GM23248 (cell line): ENCODE results near the gene CHRD. TPM values are rescaled to one million over a fixed set of nuclear protein-coding genes. Genes with fewer than 3 reads are reported as not detected.
A peak's percentile ranks its signal among the peaks of the same experiment; 100 is the strongest.

Source experiments
- DNase-seq: peaks from one replicate; pipeline ENCODE4 v3.0.0-alpha.2; 2015
- H2AFZ ChIP-seq: fragments of 200-600 bp; sonication (generic); 2 replicates; pipeline ENCODE4 v1.6.1; 2016; ENCODE audit warnings: antibody characterized with exemption
- H3F3A ChIP-seq: fragments of 200-600 bp; sonication (generic); 2 replicates; pipeline ENCODE4 v1.6.1; 2016; ENCODE audit warnings: mild to moderate bottlenecking, antibody characterized with exemption, mixed run types; ENCODE audit not compliant: insufficient read depth
- H3K27ac ChIP-seq: fragments of 200-600 bp; sonication (generic); 2 replicates; pipeline ENCODE4 v1.5.1; 2016; ENCODE audit warnings: mild to moderate bottlenecking
- H3K27me3 ChIP-seq: fragments of 200-600 bp; sonication (generic); replicated peaks from 2 replicates; pipeline ENCODE4 v1.6.1; 2016; ENCODE audit warnings: mild to moderate bottlenecking; ENCODE audit not compliant: insufficient read depth
- H3K36me3 ChIP-seq: fragments of 200-600 bp; sonication (generic); 2 replicates; pipeline ENCODE4 v1.6.1; 2016; ENCODE audit warnings: low read depth, mild to moderate bottlenecking
- H3K4me1 ChIP-seq: fragments of 200-600 bp; sonication (generic); 2 replicates; pipeline ENCODE4 v1.6.1; 2016; ENCODE audit warnings: mild to moderate bottlenecking; ENCODE audit not compliant: insufficient read depth
- H3K4me2 ChIP-seq: fragments of 200-600 bp; sonication (generic); one replicate; pipeline ENCODE4 v1.6.1; 2016; ENCODE audit warnings: mild to moderate bottlenecking; ENCODE audit not compliant: unreplicated experiment
- H3K4me3 ChIP-seq: fragments of 200-600 bp; sonication (generic); 2 replicates; pipeline ENCODE4 v1.5.1; 2016; ENCODE audit warnings: mild to moderate bottlenecking
- H3K79me2 ChIP-seq: fragments of 200-600 bp; sonication (generic); 2 replicates; pipeline ENCODE4 v1.6.1; 2016; ENCODE audit warnings: mild to moderate bottlenecking; ENCODE audit not compliant: insufficient read depth
- H3K9ac ChIP-seq: fragments of 200-600 bp; sonication (generic); 2 replicates; pipeline ENCODE4 v1.6.1; 2016; ENCODE audit warnings: mild to moderate bottlenecking
- H3K9me2 ChIP-seq: fragments of 200-600 bp; sonication (generic); 2 replicates; pipeline ENCODE4 v1.6.1; 2016; ENCODE audit warnings: mixed run types, mild to moderate bottlenecking, moderate library complexity; ENCODE audit not compliant: insufficient read depth
- H3K9me3 ChIP-seq: fragments of 200-600 bp; sonication (generic); one replicate; pipeline ENCODE4 v1.6.1; 2017; ENCODE audit warnings: low read depth
- H4K20me1 ChIP-seq: fragments of 200-600 bp; sonication (generic); 2 replicates; pipeline ENCODE4 v1.6.0; 2016; ENCODE audit not compliant: insufficient read depth
- EZH2 ChIP-seq: fragments of 200-600 bp; sonication (generic); IDR thresholded peaks from 2 replicates; pipeline ENCODE4 v1.6.1; 2018; ENCODE audit warnings: antibody characterized with exemption, mild to moderate bottlenecking; ENCODE audit not compliant: insufficient read depth, poor library complexity, severe bottlenecking
- EZH2phosphoT487 ChIP-seq: fragments of 200-600 bp; sonication (generic); IDR thresholded peaks from 2 replicates; pipeline ENCODE4 v1.6.1; 2018; ENCODE audit warnings: antibody characterized with exemption, moderate library complexity, mild to moderate bottlenecking, low read depth; ENCODE audit not compliant: insufficient read depth
- WGBS, 2 experiments: methylation state at CpG; one replicate each; pipeline ENCODE4 v1.1.6; 2015 to 2017; ENCODE audit warnings: low lambda C conversion rate in 2 of 2, low coverage in 1 of 2; ENCODE audit errors: missing lambda C conversion rate in 2 of 2; 5-methylcytosine and 5-hydroxymethylcytosine counted together
- in situ Hi-C: fragments of 300-500 bp; cut with MboI; formaldehyde crosslinking; loops from 2 replicates; pipeline ENCODE4 v1.15.0; 2020
- polyA plus RNA-seq: library from polyadenylated mRNA; unstranded; fragments of >200 nt; fragmentation: Nextera tagmentation; extraction: Ambion mirVana; gene quantifications from 2 replicates; pipeline ENCODE4 v1.2.1, GENCODE V29; 2016
- total RNA-seq: library from RNA; depleted of rRNA; stranded (reverse); fragments of >200 nt; shearing (Covaris generic); gene quantifications from 2 replicates; pipeline ENCODE4 v1.2.3, GENCODE V29; 2014

Gene CHRD
- total and polyA plus RNA-seq, 2 experiments from 2014 or later, result 0.15 to 0.22 TPM

DNA sequence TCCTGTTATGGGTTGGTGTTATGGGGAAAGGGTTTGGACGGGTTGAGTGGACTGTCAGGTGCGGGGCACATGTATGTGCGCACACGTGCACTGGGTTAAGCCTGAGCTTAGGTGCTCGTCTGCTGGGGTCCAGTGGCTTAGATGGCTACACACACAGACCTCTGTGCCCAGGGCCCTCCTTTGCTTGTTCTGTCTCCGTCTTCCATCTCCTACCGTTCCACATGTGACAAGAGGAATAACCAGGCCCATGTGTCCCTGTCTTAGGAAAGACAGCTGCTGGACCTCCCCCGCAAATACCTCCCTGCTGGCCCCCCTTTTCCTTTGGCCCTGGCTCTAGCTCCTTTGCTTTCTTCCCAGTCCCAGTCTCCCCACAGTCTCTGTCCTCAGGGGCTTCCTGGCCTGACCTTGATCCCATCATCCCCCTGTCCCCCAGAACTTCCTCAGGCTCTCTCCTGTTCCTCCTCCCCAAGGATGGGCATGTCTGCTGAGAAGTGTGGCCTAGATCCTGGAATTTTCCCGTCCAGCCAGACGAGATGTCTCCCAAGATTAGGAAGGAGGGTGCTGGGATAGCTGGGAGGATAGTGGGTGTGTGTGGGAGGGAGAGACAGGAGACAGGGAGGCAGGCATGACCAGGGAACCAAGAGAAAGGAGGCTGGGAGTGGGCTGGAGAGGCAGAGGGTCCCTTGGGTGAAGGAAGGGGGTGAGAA lies 1.1 kb upstream of the CHRD start:
- Histone ChIP-seq H3K36me3 (no peaks in the 10 kb centered on the region), H3K4me3 (no peak overlapping the region), H3F3A (no peaks in the 10 kb centered on the region; the same call in 1 of the 2 replicates), H2AFZ (no peak overlapping the region), H3K4me2 (no peak overlapping the region), H3K79me2 (no peaks in the 10 kb centered on the region), H3K9ac (no peak overlapping the region), H3K4me1 (peaks cover 1% of the 10 kb centered on the region; the same call in 1 of the 2 replicates), H3K9me3 (no peaks in the 10 kb centered on the region), H3K27me3 (peaks cover 33% of the 10 kb centered on the region), H4K20me1 (no peaks in the 10 kb centered on the region), H3K9me2 (no peaks in the 10 kb centered on the region), H3K27ac (no peak overlapping the region)
- 64 to 69% methylated on average over 10 of the region's 10 CpGs for WGBS, 2 experiments
- no peak for DNase-seq
- in situ Hi-C loops, result loop anchor here (10.0 kb wide), 1 partner anchor 146 kb away; no protein-coding TSS in a partner anchor
- TF ChIP-seq EZH2 (peak; percentile 33), EZH2phosphoT487 (no peak)

DNA sequence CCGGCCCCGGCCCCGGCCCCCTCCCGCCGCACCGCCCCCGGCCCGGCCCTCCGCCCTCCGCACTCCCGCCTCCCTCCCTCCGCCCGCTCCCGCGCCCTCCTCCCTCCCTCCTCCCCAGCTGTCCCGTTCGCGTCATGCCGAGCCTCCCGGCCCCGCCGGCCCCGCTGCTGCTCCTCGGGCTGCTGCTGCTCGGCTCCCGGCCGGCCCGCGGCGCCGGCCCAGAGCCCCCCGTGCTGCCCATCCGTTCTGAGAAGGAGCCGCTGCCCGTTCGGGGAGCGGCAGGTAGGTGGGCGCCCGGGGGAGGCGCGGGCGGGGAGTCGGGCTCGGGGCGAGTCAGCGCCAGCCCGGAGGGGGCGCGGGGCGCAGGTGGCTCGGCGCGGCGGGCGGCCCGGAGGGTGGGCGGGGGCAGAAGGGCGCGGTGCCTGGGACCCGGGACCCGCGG lies 352 bp downstream of the CHRD start:
- H3K4me2 ChIP-seq, result peak overlapping the region; percentile 80

DNA sequence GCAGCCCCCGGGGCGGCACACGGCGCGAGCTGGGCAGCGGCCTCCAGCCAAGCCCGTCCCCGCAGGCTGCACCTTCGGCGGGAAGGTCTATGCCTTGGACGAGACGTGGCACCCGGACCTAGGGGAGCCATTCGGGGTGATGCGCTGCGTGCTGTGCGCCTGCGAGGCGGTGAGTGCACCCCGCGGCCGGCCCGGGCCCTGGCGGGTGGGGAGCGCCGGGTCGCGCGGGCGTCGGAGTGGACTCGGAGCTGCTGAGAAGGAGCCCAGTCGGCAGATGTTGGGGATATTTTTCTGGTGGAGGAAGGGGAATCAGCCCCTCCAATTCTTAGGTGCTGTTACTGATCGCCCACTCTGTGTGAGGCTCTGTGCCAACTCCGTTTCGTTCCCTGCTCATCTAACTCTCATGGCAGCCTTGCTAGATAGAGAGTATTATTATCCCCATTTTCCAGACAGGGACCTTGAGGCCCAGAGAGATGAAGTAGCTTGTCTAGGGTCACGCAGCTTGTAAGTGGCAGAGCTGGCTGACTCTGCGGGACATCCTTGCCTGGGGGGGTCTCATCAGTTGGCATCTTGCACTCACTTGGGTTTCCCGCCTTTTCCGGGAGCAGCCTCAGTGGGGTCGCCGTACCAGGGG lies 890 bp downstream of the CHRD start:
- H3K9me2 ChIP-seq, result no peaks in the 10 kb centered on the region
- no peaks in the 10 kb centered on the region for H3K9me3 ChIP-seq
- no peaks in the 10 kb centered on the region for H3F3A ChIP-seq
- peak; percentile 33 for DNase-seq
- H4K20me1 ChIP-seq, result no peaks in the 10 kb centered on the region
- H3K4me1 ChIP-seq, result no peaks in the 10 kb centered on the region
- H3K36me3 ChIP-seq, result no peaks in the 10 kb centered on the region
- 0 out of 2 replicates have a peak, but pooled peaks have one; percentile 85 for TF ChIP-seq EZH2phosphoT487
- peak; percentile 95 for TF ChIP-seq EZH2
- H3K27me3 ChIP-seq, result peaks cover 33% of the 10 kb centered on the region
- H3K4me3 ChIP-seq, result peak overlapping the region; percentile 69
- H3K27ac ChIP-seq, result no peak overlapping the region
- peak overlapping the region; percentile 80 for H3K4me2 ChIP-seq
- WGBS, 2 experiments, result 2 to 4% methylated on average over 31 to 32 of the region's 42 CpGs
- no peak overlapping the region for H2AFZ ChIP-seq
- H3K79me2 ChIP-seq, result no peaks in the 10 kb centered on the region
- no peak overlapping the region for H3K9ac ChIP-seq
- in situ Hi-C loops, result no loop called here

More for the DNA sequence above, 352 bp downstream of the CHRD start:
- 0 to 3% methylated on average over 6 to 42 of the region's 62 CpGs for WGBS, 2 experiments
- in situ Hi-C loops, result no loop called here
- H3K9me2 ChIP-seq, result no peaks in the 10 kb centered on the region
- no peak overlapping the region for H2AFZ ChIP-seq
- TF ChIP-seq EZH2phosphoT487 (no peak), EZH2 (no peak)
- H3K36me3 ChIP-seq, result no peaks in the 10 kb centered on the region
- H3K79me2 ChIP-seq, result no peaks in the 10 kb centered on the region
- H3K4me3 ChIP-seq, result peak overlapping the region; percentile 69
- DNase-seq, result peak; percentile 75
- H3K9me3 ChIP-seq, result no peaks in the 10 kb centered on the region
- H3K9ac ChIP-seq, result no peak overlapping the region
- no peak overlapping the region for H3K27ac ChIP-seq
- no peaks in the 10 kb centered on the region for H3K4me1 ChIP-seq
- H3F3A ChIP-seq, result no peaks in the 10 kb centered on the region
- peaks cover 33% of the 10 kb centered on the region for H3K27me3 ChIP-seq
- no peaks in the 10 kb centered on the region for H4K20me1 ChIP-seq

DNA sequence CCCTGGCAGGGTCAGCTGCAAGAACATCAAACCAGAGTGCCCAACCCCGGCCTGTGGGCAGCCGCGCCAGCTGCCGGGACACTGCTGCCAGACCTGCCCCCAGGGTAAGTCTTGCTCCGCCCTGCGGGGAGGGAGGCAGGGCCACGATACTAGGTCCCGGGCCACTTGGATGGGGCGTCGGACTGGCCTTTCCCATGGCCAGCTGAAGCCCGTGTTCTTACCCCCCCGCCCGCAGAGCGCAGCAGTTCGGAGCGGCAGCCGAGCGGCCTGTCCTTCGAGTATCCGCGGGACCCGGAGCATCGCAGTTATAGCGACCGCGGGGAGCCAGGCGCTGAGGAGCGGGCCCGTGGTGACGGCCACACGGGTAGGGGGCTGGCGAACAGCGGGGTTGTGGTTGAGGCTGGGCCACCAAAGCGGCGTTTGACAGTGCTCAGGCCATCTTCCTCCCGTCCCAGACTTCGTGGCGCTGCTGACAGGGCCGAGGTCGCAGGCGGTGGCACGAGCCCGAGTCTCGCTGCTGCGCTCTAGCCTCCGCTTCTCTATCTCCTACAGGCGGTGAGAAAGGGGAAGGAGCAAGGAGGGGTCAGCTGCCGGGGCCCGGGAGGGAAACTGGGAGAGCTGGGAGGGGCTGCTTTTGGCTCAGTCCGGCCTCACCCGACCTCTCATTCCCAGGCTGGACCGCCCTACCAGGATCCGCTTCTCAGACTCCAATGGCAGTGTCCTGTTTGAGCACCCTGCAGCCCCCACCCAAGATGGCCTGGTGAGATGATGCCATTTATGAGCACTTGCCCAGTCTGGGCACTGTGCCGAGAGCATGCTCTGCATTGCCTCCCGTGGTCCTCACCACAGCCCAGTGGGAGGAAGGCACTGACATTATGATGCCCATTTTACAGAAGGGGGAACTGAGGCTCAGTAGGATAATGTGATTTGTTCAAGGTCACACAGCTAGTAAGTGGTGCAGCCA lies 1.7 kb downstream of the CHRD start:
- Histone ChIP-seq H3K4me3 (peak overlapping the region; percentile 49; the same call in 1 of the 2 replicates), H3K27ac (no peak overlapping the region), H3K36me3 (no peaks in the 10 kb centered on the region), H3K79me2 (no peaks in the 10 kb centered on the region), H2AFZ (peak overlapping the region; percentile 47), H3K9ac (no peak overlapping the region), H3K9me2 (no peaks in the 10 kb centered on the region), H3K27me3 (peaks cover 33% of the 10 kb centered on the region), H3K4me2 (peak overlapping the region; percentile 40), H3K9me3 (no peaks in the 10 kb centered on the region), H4K20me1 (no peaks in the 10 kb centered on the region), H3K4me1 (no peaks in the 10 kb centered on the region), H3F3A (no peaks in the 10 kb centered on the region)
- in situ Hi-C loops, result no loop called here
- DNase-seq, result peak; percentile 52
- TF ChIP-seq EZH2phosphoT487 (no peak), EZH2 (no peak)
- WGBS, 2 experiments, result 7 to 10% methylated on average over 46 of the region's 55 CpGs
